HCT116 (cell line): ENCODE data around the gene METTL22. TPM values are rescaled to one million over a fixed set of nuclear protein-coding genes. Genes with fewer than 3 reads are reported as not detected.

Experiments
- ATAC-seq: fragments of 200-7000 bp; cut with Tn5 transposase; 2 replicates; pipeline ENCODE4 v1.9.1; 2020; ENCODE audit warnings: mild to moderate bottlenecking, moderate library complexity
- BruUV-seq: library from RNA; stranded (reverse); fragments of 400-500 nt; replicated peaks from 2 replicates; lab custom pipeline; 2021; lab: Mats Ljungman, UMichigan
- CTCF ChIA-PET: fragments of 300-600 bp; sonication (Branson Sonifier 250); formaldehyde crosslinking; loops from one replicate; lab custom pipeline; 2021; ENCODE audit warnings: antibody characterized with exemption; lab: Charles Lee
- POLR2A ChIA-PET: fragments of 300-600, 350-600 bp; sonication (Branson Sonifier 250); formaldehyde crosslinking; loops from one replicate; lab custom pipeline; 2021; ENCODE audit warnings: antibody characterized with exemption; lab: Charles Lee
- RAD21 ChIA-PET, 2 experiments: fragments of 300-600 bp; sonication (Branson Sonifier 250); formaldehyde crosslinking; loops; one replicate each; lab custom pipeline; 2023; ENCODE audit warnings: low total read pairs in 2 of 2; ENCODE audit not compliant: uncharacterized antibody in 2 of 2, unreplicated experiment in 2 of 2, low non-redundant PET in 1 of 2; lab: Charles Lee
- DNase-seq: peaks from one replicate; pipeline ENCODE4 v3.0.0-alpha.2; 2010; ENCODE audit warnings: low read depth, low spot score
- H2AFZ ChIP-seq: fragments of 200-600 bp; shearing (Covaris generic), sonication (generic); 2 replicates; pipeline ENCODE4 v1.6.1; 2017; ENCODE audit warnings: low read depth, mixed run types, mixed read lengths, antibody characterized with exemption, low read length; ENCODE audit not compliant: poor library complexity, severe bottlenecking
- H3K27ac ChIP-seq: 2 replicates; pipeline ENCODE4 v1.5.1; 2012; ENCODE audit warnings: low read depth, low read length
- H3K27me3 ChIP-seq: fragments of 200-600 bp; sonication (generic); 2 replicates; pipeline ENCODE4 v1.6.1; 2016; ENCODE audit warnings: mixed run types, low read length, mixed read lengths; ENCODE audit not compliant: insufficient read depth
- H3K36me3 ChIP-seq, 2 experiments: fragments of 200-500 bp in 1 of 2; fragments of 200-600 bp in 1 of 2; sonication (Bioruptor generic) in 1 of 2; sonication (generic) in 1 of 2; 2 replicates each; pipeline versions ENCODE4 v1.5.1 to v1.6.1; 2014 to 2016; ENCODE audit warnings: low read length in 2 of 2, inconsistent platforms in 1 of 2, mixed read lengths in 1 of 2, mixed run types in 1 of 2; ENCODE audit not compliant: insufficient read depth in 2 of 2, control insufficient read depth in 1 of 2
- H3K4me1 ChIP-seq, 2 experiments: fragments of 200-600 bp in 1 of 2; sonication (generic) in 1 of 2; 2 replicates each; pipeline versions ENCODE4 v1.5.1 to v1.6.1; 2012 to 2017; ENCODE audit warnings: low read length in 2 of 2, inconsistent platforms in 1 of 2, mild to moderate bottlenecking in 1 of 2, mixed read lengths in 1 of 2, mixed run types in 1 of 2, moderate library complexity in 1 of 2; ENCODE audit not compliant: insufficient read depth in 2 of 2, control insufficient read depth in 1 of 2
- H3K4me2 ChIP-seq: fragments of 200-600 bp; sonication (generic); 2 replicates; pipeline ENCODE4 v1.6.1; 2017; ENCODE audit warnings: mixed run types, low read length, mixed read lengths
- H3K4me3 ChIP-seq, 2 experiments: fragments of 200-600 bp in 1 of 2; sonication (generic) in 1 of 2; replicated peaks in 1 of 2; 2 replicates each; pipeline ENCODE4 v1.5.1; 2011 to 2016; ENCODE audit warnings: low read length in 2 of 2, control low read depth in 1 of 2, low read depth in 1 of 2, mild to moderate bottlenecking in 1 of 2, mixed read lengths in 1 of 2, mixed run types in 1 of 2
- H3K79me2 ChIP-seq: fragments of 200-600 bp; sonication (generic); 2 replicates; pipeline ENCODE4 v1.6.1; 2017; ENCODE audit warnings: mild to moderate bottlenecking, mixed run types, low read length, moderate library complexity, mixed read lengths; ENCODE audit not compliant: insufficient read depth
- H3K9ac ChIP-seq: fragments of 200-600 bp; sonication (generic); 2 replicates; pipeline ENCODE4 v1.6.1; 2016; ENCODE audit warnings: low read length, mixed read lengths
- H3K9me2 ChIP-seq: fragments of 200-600 bp; sonication (generic), shearing (Covaris generic); 2 replicates; pipeline ENCODE4 v1.6.1; 2017; ENCODE audit warnings: mixed run types, mild to moderate bottlenecking, moderate library complexity; ENCODE audit not compliant: insufficient read depth
- H3K9me3 ChIP-seq, 2 experiments: fragments of 200-500 bp in 1 of 2; fragments of 200-600 bp in 1 of 2; sonication (Bioruptor generic) in 1 of 2; sonication (generic) in 1 of 2; 2 replicates each; pipeline ENCODE4 v1.6.1; 2014 to 2017; ENCODE audit warnings: low read length in 2 of 2, mixed read lengths in 2 of 2, inconsistent platforms in 1 of 2, low read depth in 1 of 2, mild to moderate bottlenecking in 1 of 2, mixed run types in 1 of 2, moderate library complexity in 1 of 2; ENCODE audit not compliant: control insufficient read depth in 1 of 2, insufficient read depth in 1 of 2
- H4K20me1 ChIP-seq: fragments of 200-600 bp; sonication (generic), shearing (Covaris generic); 2 replicates; pipeline ENCODE4 v1.6.1; 2017; ENCODE audit warnings: mixed run types, mild to moderate bottlenecking, moderate library complexity; ENCODE audit not compliant: insufficient read depth
- CBX3 ChIP-seq: IDR thresholded peaks from 2 replicates; pipeline ENCODE4 v1.6.1; 2012; ENCODE audit warnings: low read depth
- CEBPB ChIP-seq: IDR thresholded peaks from 2 replicates; pipeline ENCODE4 v1.6.1; 2012; ENCODE audit warnings: low read depth
- CTCF ChIP-seq, 3 experiments: fragments of 200-600 bp in 1 of 3; sonication (generic) in 1 of 3; IDR thresholded peaks in 2 of 3; conservative IDR thresholded peaks in 1 of 3; 2 replicates each; pipeline ENCODE4 v1.5.1; 2012 to 2017; ENCODE audit warnings: low read depth in 2 of 3, low read length in 2 of 3, antibody characterized with exemption in 1 of 3, borderline replicate concordance in 1 of 3, control low read depth in 1 of 3, mild to moderate bottlenecking in 1 of 3, mixed read lengths in 1 of 3, mixed run types in 1 of 3, moderate library complexity in 1 of 3; ENCODE audit not compliant: insufficient read depth in 1 of 3
- ELF1 ChIP-seq: IDR thresholded peaks from 2 replicates; pipeline ENCODE4 v1.6.1; 2012; ENCODE audit warnings: low read depth, borderline replicate concordance
- EZH2phosphoT487 ChIP-seq: fragments of 200-600 bp; IDR thresholded peaks from 2 replicates; pipeline ENCODE4 v1.6.1; 2018; ENCODE audit warnings: antibody characterized with exemption, borderline replicate concordance
- FOSL1 ChIP-seq: IDR thresholded peaks from 2 replicates; pipeline ENCODE4 v1.6.1; 2012; ENCODE audit warnings: low read depth
- JUND ChIP-seq: IDR thresholded peaks from 2 replicates; pipeline ENCODE4 v1.6.1; 2012
- MAX ChIP-seq: IDR thresholded peaks from 2 replicates; pipeline ENCODE4 v1.6.1; 2012
- RAD21 ChIP-seq: IDR thresholded peaks from 2 replicates; pipeline ENCODE4 v1.6.1; 2012; ENCODE audit warnings: low read depth, mild to moderate bottlenecking
- REST ChIP-seq: IDR thresholded peaks from 2 replicates; pipeline ENCODE4 v1.6.1; 2012; ENCODE audit warnings: low read depth
- TCF7L2 ChIP-seq: IDR thresholded peaks from 2 replicates; pipeline ENCODE4 v1.7.0; 2011; ENCODE audit warnings: borderline replicate concordance, inconsistent platforms; ENCODE audit not compliant: insufficient read depth, insufficient read length; ENCODE audit errors: extremely low read depth
- YY1 ChIP-seq: IDR thresholded peaks from 2 replicates; pipeline ENCODE4 v1.6.1; 2011; ENCODE audit warnings: low read length, low read depth, moderate library complexity, mild to moderate bottlenecking; ENCODE audit not compliant: insufficient replicate concordance; ENCODE audit errors: extremely low read depth
- ZBTB33 ChIP-seq: IDR thresholded peaks from 2 replicates; pipeline ENCODE4 v1.6.1; 2011; ENCODE audit warnings: mild to moderate bottlenecking, low read length, moderate library complexity; ENCODE audit not compliant: insufficient replicate concordance; ENCODE audit errors: extremely low read depth
- intact Hi-C: fragments of 100-400 bp; cut with micrococcal nuclease; formaldehyde crosslinking; loops from 2 replicates; pipeline ENCODE4 v1.10.0; 2022
- total RNA-seq: library from RNA; stranded (reverse); gene quantifications from one replicate; pipeline ENCODE4 v1.2.1, GENCODE V29; 2021; ENCODE audit not compliant: unreplicated experiment

METTL22 gene
- total RNA-seq, 1 experiment from 2014 or later: 33.3 TPM

GRCh38 chr16:8646326-8647053, 25.0 kb downstream of the METTL22 start:
- no peak overlapping the region for H3K4me2 ChIP-seq
- DNase-seq (no peak), ATAC-seq (no peak)
- ChIA-PET POLR2A (no interaction called here), RAD21 (no interaction called here), CTCF (no interaction called here)
- H3K9me3 ChIP-seq: no peaks in the 10 kb centered on the region
- intact Hi-C loops: no loop called here
- H3K4me3 ChIP-seq: no peak overlapping the region
- no peaks in the 10 kb centered on the region for H3K4me1 ChIP-seq
- H3K9me2 ChIP-seq: no peaks in the 10 kb centered on the region
- peaks cover 33 to 41% of the 10 kb centered on the region in 2 experiments; a peak in 3 of 4 replicates for H3K36me3 ChIP-seq
- H3K9ac ChIP-seq: no peak overlapping the region
- no peak overlapping the region for H2AFZ ChIP-seq
- BruUV-seq: no TSS peak
- H3K27ac ChIP-seq: no peak overlapping the region
- TF ChIP-seq MAX (no peak), JUND (no peak), CBX3 (no peak), FOSL1 (no peak), ELF1 (no peak), ZBTB33 (no peak), YY1 (no peak), TCF7L2 (no peak), RAD21 (no peak), EZH2phosphoT487 (no peak), REST (no peak), CTCF (IDR thresholded peaks at IDR 0.05 in 2 of 3, conservative IDR thresholded peaks at IDR 0.05 in 1 of 3; ENCODE audit: borderline replicate concordance in 1 of 3, insufficient read depth in 1 of 3, low read depth in 2 of 3, low read length in 2 of 3) (no peak), CEBPB (no peak)
- no peaks in the 10 kb centered on the region for H3K27me3 ChIP-seq
- H4K20me1 ChIP-seq: no peaks in the 10 kb centered on the region
- no peaks in the 10 kb centered on the region for H3K79me2 ChIP-seq
